ENCODE results near the gene MYH10.
A peak's percentile ranks its signal among the peaks of the same experiment; 100 is the strongest.
"Not testable (repeated sequence)": the region's sequence is repeated elsewhere in the genome, so short reads cannot be mapped to it uniquely, and the experiment has no call there.

The MYH10 gene

DNA sequence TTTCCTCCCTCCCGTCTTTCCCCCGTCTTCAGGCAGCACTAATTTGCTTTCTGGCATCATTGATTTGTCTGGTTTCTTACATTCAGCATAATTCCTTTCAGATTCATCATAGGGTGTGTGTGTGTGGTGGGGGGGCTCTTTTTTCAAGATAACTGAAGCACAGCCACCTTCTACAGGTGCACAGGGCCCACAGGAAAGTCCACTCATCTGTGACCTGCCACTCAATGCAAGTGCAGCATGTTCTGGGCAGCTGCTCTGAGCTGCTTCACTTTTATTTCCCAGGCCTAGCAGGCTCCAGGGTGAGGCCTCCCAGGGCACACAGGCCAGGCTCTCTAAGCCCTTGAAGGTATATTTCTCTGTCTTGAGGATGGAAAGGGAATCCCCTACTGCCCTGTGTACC, 35.2 kb upstream of the MYH10 start:
- Histone ChIP-seq H3K36me3 (replicated peaks; ENCODE audit: insufficient read depth, low read length) (no peaks in the 10 kb centered on the region), H3K9ac (ENCODE audit: low read length) (no peak overlapping the region), H3K4me1 (ENCODE audit: low read length) (0 out of 2 replicates have a peak, but pooled peaks cover 2% of the 10 kb centered on the region), H3K79me2 (ENCODE audit: low read length) (no peaks in the 10 kb centered on the region), H3K9me3 (replicated peaks; ENCODE audit: insufficient read depth, low read length) (no peaks in the 10 kb centered on the region), H2AFZ (ENCODE audit: low read length) (no peak overlapping the region), H3F3A (ENCODE audit: insufficient read depth, low read length) (no peaks in the 10 kb centered on the region), H4K20me1 (ENCODE audit: insufficient read depth, low read length) (no peaks in the 10 kb centered on the region), H3K27me3 (replicated peaks; ENCODE audit: insufficient read depth, low read length) (no peaks in the 10 kb centered on the region), H3K4me2 (ENCODE audit: low read depth, low read length) (no peak overlapping the region), H3K9me2 (replicated peaks; ENCODE audit: insufficient read depth, low read length) (no peaks in the 10 kb centered on the region), H3K27ac (ENCODE audit: low read length) (no peak overlapping the region), H3K4me3 (ENCODE audit: low read length) (no peak overlapping the region)
- DNase-seq: no peak
- TF ChIP-seq EZH2phosphoT487 (IDR thresholded peaks at IDR 0.05; ENCODE audit: low read length): no peak

GRCh38 chr17:8664456-8665126, 34.1 kb upstream of the MYH10 start:
- no peaks in the 10 kb centered on the region for H3K9me2 ChIP-seq (replicated peaks; ENCODE audit: insufficient read depth, low read length)
- H3K4me2 ChIP-seq (ENCODE audit: low read depth, low read length): no peak overlapping the region
- H2AFZ ChIP-seq (ENCODE audit: low read length): no peak overlapping the region
- no peaks in the 10 kb centered on the region for H3K9me3 ChIP-seq (replicated peaks; ENCODE audit: insufficient read depth, low read length)
- H3K36me3 ChIP-seq (replicated peaks; ENCODE audit: insufficient read depth, low read length): no peaks in the 10 kb centered on the region
- H3F3A ChIP-seq (ENCODE audit: insufficient read depth, low read length): peaks cover 9% of the 10 kb centered on the region
- H3K9ac ChIP-seq (ENCODE audit: low read length): no peak overlapping the region
- TF ChIP-seq EZH2phosphoT487 (IDR thresholded peaks at IDR 0.05; ENCODE audit: low read length) (no peak), EZH2 (optimal IDR thresholded peaks at IDR 0.05; ENCODE audit: low read depth, low read length) (no peak)
- TF ChIP-seq, protein P1, sequence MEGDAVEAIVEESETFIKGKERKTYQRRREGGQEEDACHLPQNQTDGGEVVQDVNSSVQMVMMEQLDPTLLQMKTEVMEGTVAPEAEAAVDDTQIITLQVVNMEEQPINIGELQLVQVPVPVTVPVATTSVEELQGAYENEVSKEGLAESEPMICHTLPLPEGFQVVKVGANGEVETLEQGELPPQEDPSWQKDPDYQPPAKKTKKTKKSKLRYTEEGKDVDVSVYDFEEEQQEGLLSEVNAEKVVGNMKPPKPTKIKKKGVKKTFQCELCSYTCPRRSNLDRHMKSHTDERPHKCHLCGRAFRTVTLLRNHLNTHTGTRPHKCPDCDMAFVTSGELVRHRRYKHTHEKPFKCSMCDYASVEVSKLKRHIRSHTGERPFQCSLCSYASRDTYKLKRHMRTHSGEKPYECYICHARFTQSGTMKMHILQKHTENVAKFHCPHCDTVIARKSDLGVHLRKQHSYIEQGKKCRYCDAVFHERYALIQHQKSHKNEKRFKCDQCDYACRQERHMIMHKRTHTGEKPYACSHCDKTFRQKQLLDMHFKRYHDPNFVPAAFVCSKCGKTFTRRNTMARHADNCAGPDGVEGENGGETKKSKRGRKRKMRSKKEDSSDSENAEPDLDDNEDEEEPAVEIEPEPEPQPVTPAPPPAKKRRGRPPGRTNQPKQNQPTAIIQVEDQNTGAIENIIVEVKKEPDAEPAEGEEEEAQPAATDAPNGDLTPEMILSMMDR (IDR thresholded peaks at IDR 0.05; ENCODE audit: low read length): no peak
- no peaks in the 10 kb centered on the region for H3K27me3 ChIP-seq (replicated peaks; ENCODE audit: insufficient read depth, low read length)
- no peaks in the 10 kb centered on the region for H3K79me2 ChIP-seq (ENCODE audit: low read length)
- no peaks in the 10 kb centered on the region for H4K20me1 ChIP-seq (ENCODE audit: insufficient read depth, low read length)
- peaks cover 12% of the 10 kb centered on the region for H3K4me1 ChIP-seq (ENCODE audit: low read length)
- H3K27ac ChIP-seq (ENCODE audit: low read length): no peak overlapping the region
- H3K4me3 ChIP-seq (ENCODE audit: low read length): no peak overlapping the region
- DNase-seq: no peak

GRCh38 chr17:8662973-8663372, 32.4 kb upstream of the MYH10 start:
- H4K20me1 ChIP-seq (ENCODE audit: insufficient read depth, low read length): no peaks in the 10 kb centered on the region
- no peak overlapping the region for H3K27ac ChIP-seq (ENCODE audit: low read length)
- no peak overlapping the region for H3K4me3 ChIP-seq (ENCODE audit: low read length)
- DNase-seq: no peak
- no peaks in the 10 kb centered on the region for H3K9me2 ChIP-seq (replicated peaks; ENCODE audit: insufficient read depth, low read length)
- peaks cover 21% of the 10 kb centered on the region for H3K4me1 ChIP-seq (ENCODE audit: low read length)
- no peaks in the 10 kb centered on the region for H3K9me3 ChIP-seq (replicated peaks; ENCODE audit: insufficient read depth, low read length)
- no peak overlapping the region for H3K4me2 ChIP-seq (ENCODE audit: low read depth, low read length)
- H3K36me3 ChIP-seq (replicated peaks; ENCODE audit: insufficient read depth, low read length): no peaks in the 10 kb centered on the region
- H3K9ac ChIP-seq (ENCODE audit: low read length): no peak overlapping the region
- no peaks in the 10 kb centered on the region for H3K27me3 ChIP-seq (replicated peaks; ENCODE audit: insufficient read depth, low read length)
- no peaks in the 10 kb centered on the region for H3K79me2 ChIP-seq (ENCODE audit: low read length)
- TF ChIP-seq EZH2phosphoT487 (IDR thresholded peaks at IDR 0.05; ENCODE audit: low read length) (no peak), EZH2 (optimal IDR thresholded peaks at IDR 0.05; ENCODE audit: low read depth, low read length) (no peak)
- TF ChIP-seq, protein P1 (IDR thresholded peaks at IDR 0.05; ENCODE audit: low read length): no peak
- no peak overlapping the region for H2AFZ ChIP-seq (ENCODE audit: low read length)
- H3F3A ChIP-seq (ENCODE audit: insufficient read depth, low read length): peaks cover 11% of the 10 kb centered on the region

DNA sequence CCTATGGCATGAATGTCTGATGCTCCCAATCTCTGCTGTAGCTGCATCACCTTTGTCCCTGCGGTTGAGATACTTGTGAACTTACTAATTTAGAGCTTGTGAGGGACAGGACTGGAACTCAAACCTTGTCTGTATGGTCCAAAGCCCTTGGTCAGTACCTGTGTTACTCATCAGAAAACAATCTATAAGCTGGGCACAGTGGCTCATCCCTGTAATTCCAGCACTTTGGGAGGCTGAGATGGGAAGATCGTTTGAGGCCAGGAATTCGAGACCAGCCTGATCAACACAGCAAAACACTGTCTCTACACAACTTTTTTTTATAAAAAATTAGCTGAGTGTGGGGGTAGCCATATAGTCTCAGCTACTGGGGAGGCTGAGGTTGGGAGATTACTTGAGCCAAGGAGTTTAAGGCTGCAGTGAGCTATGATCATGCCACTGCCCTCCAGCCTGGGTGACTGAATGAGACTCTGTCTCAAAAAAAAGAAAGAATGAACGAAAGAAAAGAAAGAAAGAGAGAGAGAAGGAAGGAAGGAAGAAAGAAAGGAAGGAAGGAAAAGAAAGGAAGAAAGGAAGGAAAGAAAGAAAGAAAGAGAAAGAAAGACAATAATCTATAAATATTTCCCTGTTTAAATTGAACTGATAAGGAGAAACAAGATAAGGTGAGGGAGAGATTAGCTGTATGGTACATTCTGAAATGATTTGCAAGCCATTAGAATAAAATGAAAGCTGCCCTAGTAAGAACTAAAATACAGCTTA, 31.7 kb upstream of the MYH10 start:
- TF ChIP-seq EZH2 (optimal IDR thresholded peaks at IDR 0.05; ENCODE audit: low read depth, low read length) (no peak), EZH2phosphoT487 (IDR thresholded peaks at IDR 0.05; ENCODE audit: low read length) (no peak)
- TF ChIP-seq, protein P1 (IDR thresholded peaks at IDR 0.05; ENCODE audit: low read length): no peak
- Histone ChIP-seq H2AFZ (ENCODE audit: low read length) (no peak overlapping the region), H3K79me2 (ENCODE audit: low read length) (no peaks in the 10 kb centered on the region), H3K4me2 (ENCODE audit: low read depth, low read length) (no peak overlapping the region), H3K27ac (ENCODE audit: low read length) (no peak overlapping the region), H3K4me1 (ENCODE audit: low read length) (peaks cover 21% of the 10 kb centered on the region), H4K20me1 (ENCODE audit: insufficient read depth, low read length) (no peaks in the 10 kb centered on the region), H3K9me3 (replicated peaks; ENCODE audit: insufficient read depth, low read length) (no peaks in the 10 kb centered on the region), H3K27me3 (replicated peaks; ENCODE audit: insufficient read depth, low read length) (no peaks in the 10 kb centered on the region), H3F3A (ENCODE audit: insufficient read depth, low read length) (peaks cover 11% of the 10 kb centered on the region), H3K9me2 (replicated peaks; ENCODE audit: insufficient read depth, low read length) (no peaks in the 10 kb centered on the region), H3K9ac (ENCODE audit: low read length) (no peak overlapping the region), H3K4me3 (ENCODE audit: low read length) (no peak overlapping the region), H3K36me3 (replicated peaks; ENCODE audit: insufficient read depth, low read length) (no peaks in the 10 kb centered on the region)
- no peak for DNase-seq

GRCh38 chr17:8660709-8661108, 30.2 kb upstream of the MYH10 start:
- not testable (repeated sequence) for H3K9me2 ChIP-seq (replicated peaks; ENCODE audit: insufficient read depth, low read length); H3K36me3 ChIP-seq (replicated peaks; ENCODE audit: insufficient read depth, low read length); H3K4me3 ChIP-seq (ENCODE audit: low read length); H4K20me1 ChIP-seq (ENCODE audit: insufficient read depth, low read length); H3K9me3 ChIP-seq (replicated peaks; ENCODE audit: insufficient read depth, low read length); H3K27me3 ChIP-seq (replicated peaks; ENCODE audit: insufficient read depth, low read length); DNase-seq; H3K79me2 ChIP-seq (ENCODE audit: low read length); H3K9ac ChIP-seq (ENCODE audit: low read length)
- H3F3A ChIP-seq (ENCODE audit: insufficient read depth, low read length): peaks cover 11% of the 10 kb centered on the region
- peak overlapping the region; percentile 56; the same call in 1 of the 2 replicates for H2AFZ ChIP-seq (ENCODE audit: low read length)
- peak overlapping the region; percentile 76; the same call in 1 of the 2 replicates for H3K27ac ChIP-seq (ENCODE audit: low read length)
- H3K4me1 ChIP-seq (ENCODE audit: low read length): peaks cover 28% of the 10 kb centered on the region
- H3K4me2 ChIP-seq (ENCODE audit: low read depth, low read length): peak overlapping the region; percentile 55; the same call in 1 of the 2 replicates

Data from MM.1S (cell line).